Globus pallidus (tissue), 1 donor: Measurements from ENCODE around the gene OR5T2.
"Not testable (repeated sequence)": the region's sequence is repeated elsewhere in the genome, so short reads cannot be mapped to it uniquely, and the experiment has no call there.

Experiments
- DNase-seq: peaks from one replicate; pipeline ENCODE4 v3.0.0-alpha.2; 2015; ENCODE audit warnings: low spot score

OR5T2 gene

DNA sequence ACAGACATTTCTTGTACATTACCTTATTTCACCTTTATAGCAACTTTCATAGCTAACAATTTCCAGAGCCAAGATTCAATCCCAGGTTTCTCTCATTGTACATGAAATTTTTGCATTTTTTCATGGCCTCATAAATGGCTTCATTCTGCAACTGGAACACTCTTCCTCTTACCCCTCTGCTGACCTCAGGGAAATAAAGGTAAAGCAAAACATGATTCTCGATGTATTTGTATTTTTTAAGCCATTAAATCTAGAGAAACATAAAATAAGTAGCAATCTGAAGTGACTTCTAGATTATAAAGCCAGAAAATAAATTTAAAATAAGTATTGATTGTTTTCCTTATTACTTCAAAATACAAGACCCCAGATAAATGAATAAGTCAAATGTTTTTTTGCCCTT lies at the start of gene OR5T2:
Gene OR5T2, minus strand, starts transcription at position 101 of the 400 bp plus-strand sequence. CDS start 1,193 bp downstream, outside the sequence.
- DNase-seq = no peak

DNA sequence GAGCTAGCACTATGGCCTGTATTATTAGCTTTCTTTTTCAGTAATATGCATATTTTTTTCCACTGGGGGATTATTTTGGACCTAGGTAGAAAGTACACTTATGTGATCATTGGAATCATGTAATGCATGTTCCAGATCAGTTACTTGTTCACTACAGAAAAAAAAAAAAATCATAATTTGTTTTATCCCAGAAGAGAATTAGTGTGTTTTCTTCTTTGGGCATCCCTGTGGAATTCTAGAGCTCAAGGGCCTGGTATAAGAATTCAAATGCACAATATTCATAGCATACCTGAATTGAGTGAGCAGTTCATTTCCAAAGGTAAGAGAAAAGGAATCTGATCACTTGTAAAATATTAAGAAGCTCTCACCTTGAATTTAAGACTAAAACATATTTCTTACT lies 39.8 kb upstream of the OR5T2 start, which contains the start of gene OR5T1:
Gene OR5T1, plus strand, starts transcription at position 301 of the 400 bp plus-strand sequence. CDS start 1,485 bp downstream, outside the sequence.
- DNase-seq = no peak

DNA sequence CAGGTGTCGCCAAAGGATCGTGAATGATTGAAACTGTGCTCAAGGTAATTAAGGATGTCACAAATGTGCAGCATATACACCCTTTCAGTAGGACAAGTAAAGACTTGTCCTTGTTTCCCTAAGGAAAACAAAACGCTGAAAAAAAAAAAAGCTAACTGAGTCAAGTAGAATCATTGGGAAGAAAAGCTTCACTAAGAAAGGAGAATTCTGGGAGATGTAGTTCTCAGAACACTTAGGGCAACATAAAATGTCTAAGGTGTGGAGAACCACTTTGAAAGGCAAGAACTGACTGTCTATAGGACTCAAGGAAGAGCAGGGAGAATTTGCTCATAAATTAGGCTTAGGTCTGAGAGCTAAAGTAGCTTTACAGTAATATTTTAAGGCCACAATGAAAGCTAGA lies 37.0 kb upstream of the OR5T2 start:
- DNase-seq = no peak

DNA sequence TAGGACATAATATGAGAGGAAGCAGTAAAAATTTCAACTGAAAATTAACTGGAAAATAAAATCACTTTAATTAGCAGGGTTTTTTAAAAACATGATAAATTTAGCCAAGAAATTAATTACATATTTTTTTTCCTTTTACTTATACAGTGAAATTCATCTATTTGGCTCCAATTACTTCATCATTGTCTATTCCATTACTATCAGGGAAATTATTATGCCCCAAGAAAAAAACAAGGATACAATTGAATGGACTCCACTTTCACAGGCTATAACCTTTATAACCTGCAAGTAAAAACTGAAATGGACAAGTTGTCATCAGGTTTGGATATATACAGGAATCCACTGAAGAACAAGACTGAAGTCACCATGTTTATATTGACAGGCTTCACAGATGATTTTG lies 17.9 kb upstream of the OR5T2 start, which contains the start of gene OR5T3:
Gene OR5T3, plus strand, starts transcription at position 301 of the 400 bp plus-strand sequence. Its CDS starts 0 bp downstream, at position 301.
- DNase-seq = no peak

DNA sequence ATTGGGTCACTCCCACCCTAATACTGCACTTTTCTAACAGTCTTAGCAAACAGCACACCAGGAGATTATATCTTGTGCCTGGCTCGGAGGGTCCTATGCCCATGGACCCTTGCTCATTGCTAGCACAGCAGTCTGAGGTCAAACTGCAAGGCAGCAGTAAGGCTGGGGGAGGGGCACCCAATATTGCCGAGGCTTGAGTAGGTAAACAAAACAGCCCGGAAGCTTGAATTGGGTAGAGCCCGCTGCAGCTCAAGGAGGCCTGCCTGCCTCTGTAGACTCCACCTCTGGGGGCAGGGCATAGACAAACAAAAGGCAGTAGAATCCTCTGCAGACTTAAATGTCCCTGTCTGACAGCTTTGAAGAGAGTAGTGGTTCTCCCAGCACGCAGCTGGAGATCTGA lies 14.3 kb downstream of the OR5T2 start:
- DNase-seq = not testable (repeated sequence)

DNA sequence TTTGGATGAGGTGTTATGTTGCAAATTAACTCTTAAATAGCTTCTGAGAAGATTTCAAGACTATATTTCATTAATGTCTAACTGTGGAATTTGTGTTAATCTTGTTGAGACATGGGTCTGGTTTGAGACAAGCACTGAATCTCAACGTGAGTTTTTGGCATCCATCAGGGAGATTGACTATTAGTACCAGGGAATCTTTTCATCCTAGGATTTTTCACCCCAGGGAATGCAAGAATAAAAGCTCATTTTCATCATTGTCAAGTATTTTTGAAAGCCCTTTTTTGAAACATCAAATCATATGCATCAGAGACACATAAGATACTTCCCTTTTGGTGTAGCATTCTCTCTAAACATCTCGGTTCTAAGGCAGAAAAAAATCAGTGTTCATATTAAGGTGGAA lies 19.5 kb downstream of the OR5T2 start:
- DNase-seq = no peak

DNA sequence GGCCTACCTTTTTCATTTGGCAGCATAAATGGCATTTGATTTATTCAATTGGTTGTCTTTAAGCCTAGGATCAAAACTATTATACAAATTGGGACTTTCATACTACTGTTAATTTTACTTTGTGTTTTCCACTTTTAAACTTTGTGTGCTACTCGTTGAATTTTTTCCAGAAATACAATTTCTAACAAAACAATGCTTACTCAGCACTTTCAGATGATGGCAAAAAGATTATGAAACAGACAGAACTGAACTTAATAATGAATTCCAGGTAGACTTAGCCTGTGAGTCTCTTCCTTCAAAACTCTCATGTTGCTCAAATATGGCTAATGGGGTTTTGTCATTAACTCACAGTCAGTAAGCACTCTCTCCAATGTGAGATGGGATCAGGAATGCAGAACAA lies 26.3 kb downstream of the OR5T2 start:
- DNase-seq = no peak

DNA sequence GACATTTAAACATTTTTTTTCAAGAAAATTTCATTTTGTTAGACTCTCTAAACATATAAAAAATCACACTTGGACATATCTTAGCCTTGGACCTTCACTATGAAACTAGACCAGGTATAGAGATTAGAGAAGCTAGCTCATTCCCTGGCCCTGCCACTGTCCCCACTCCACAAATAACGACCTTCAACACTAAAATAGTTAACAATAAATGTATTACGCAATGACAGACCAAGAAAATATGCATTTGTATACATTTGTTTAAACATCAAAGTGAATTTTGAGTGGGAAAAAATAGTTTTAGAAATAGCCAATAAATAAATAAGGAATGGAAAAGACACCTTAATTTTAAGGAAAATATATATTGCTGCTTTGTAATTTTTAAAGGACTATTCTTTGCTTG lies 36.7 kb downstream of the OR5T2 start:
- no peak for DNase-seq

DNA sequence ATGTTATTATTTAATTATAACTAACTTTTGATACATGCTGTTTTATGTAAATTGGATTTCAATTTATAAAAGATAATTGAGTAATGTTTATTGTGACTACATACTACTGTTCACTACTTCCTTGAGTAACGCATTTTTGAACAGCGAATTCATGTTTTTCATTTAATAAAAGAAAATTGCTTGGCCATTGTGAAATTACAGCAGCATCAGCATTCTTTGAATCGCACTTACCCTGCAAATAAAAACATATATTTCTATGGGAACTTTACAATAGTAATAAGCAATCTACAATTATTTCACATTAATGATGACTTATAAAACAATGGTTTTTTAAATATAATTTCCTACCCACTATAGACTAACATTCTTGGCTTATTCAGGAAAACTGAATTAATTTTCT lies 37.4 kb downstream of the OR5T2 start:
- no peak for DNase-seq

DNA sequence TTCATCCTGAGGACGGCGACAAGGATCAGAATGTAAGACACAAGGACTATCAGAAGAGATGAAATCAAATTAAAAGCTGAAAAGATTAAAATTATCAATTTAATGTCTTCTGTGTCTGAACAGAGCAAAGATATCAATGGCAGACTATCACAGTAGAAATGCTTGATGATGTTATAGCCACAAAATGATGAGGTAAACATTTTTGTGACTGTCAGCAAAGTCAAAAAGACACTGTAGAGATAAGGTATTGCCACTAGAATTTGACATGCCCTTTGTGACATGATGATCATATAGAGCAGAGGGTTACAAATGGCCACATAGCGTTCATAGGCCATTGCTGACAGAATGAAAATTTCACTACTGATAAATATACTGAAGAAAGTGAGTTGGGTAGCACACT lies 45.5 kb downstream of the OR5T2 start:
- DNase-seq = no peak

DNA sequence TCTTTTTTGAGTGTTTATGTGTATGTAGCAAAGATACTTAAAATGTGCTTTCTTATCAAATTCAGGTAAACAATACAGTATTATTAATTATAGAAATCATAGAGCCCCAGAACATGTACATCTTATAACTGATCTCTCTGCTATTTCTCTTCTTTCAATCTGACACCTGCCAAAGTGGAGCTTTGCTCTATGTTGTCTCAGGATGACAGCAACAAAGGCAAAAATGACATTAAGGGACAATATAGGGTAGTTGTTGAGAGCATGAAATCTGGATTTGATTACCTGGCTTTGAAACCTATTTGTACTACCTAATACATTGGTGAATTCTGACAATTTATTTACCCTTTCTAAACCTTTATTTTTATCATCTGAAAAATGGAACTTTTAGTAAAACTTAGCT lies 50.6 kb downstream of the OR5T2 start:
- no peak for DNase-seq
